ENCODE data around the gene ACOT6. TPM values are rescaled to one million over a fixed set of nuclear protein-coding genes. Genes with fewer than 3 reads are reported as not detected.

ACOT6 gene
- total and polyA plus RNA-seq, 2 of the 4 experiments (the other 2 are of a cell fraction), result not detected

- ATAC-seq (ENCODE audit: low read depth) (no peak), DNase-seq (no peak)
- Histone ChIP-seq H3K9ac (ENCODE audit: low read depth, low read length) (no peak overlapping the region), H3K23ac (ENCODE audit: low read depth, low read length) (no peak overlapping the region), H3K14ac (replicated peaks; ENCODE audit: low read depth, low read length) (no peak overlapping the region), H3K18ac (ENCODE audit: low read depth, low read length) (no peak overlapping the region), H3K9me3 (ENCODE audit: control insufficient read depth, insufficient read depth, low read length) (no peaks in the 10 kb centered on the region), H3K4me3 (ENCODE audit: insufficient read depth, low read depth, low read length) (no peak overlapping the region), H3K4me2 (ENCODE audit: low read depth, low read length) (no peak overlapping the region), H4K91ac (ENCODE audit: insufficient read depth, low read depth, low read length) (no peak overlapping the region), H4K5ac (ENCODE audit: low read depth, low read length) (no peak overlapping the region), H2BK120ac (ENCODE audit: low read depth, low read length) (no peak overlapping the region), H2BK15ac (ENCODE audit: low read depth, low read length) (no peak overlapping the region), H3K27ac (ENCODE audit: insufficient read depth, low read length) (no peak overlapping the region), H2BK20ac (ENCODE audit: low read depth, low read length) (no peak overlapping the region), H3K36me3 (ENCODE audit: control insufficient read depth, insufficient read depth, low read length) (no peaks in the 10 kb centered on the region), H3K4me1 (ENCODE audit: control insufficient read depth, insufficient read depth, low read length) (no peaks in the 10 kb centered on the region), H3K79me1 (ENCODE audit: low read depth in 1 of 2, low read length in 2 of 2) (no peaks in the 10 kb centered on the region), H2AFZ (replicated peaks; ENCODE audit: low read length, poor library complexity) (no peak overlapping the region), H4K8ac (ENCODE audit: low read depth in 2 of 2, low read length in 2 of 2) (no peak overlapping the region), H3K27me3 (ENCODE audit: control insufficient read depth, insufficient read depth, low read length) (peaks cover 11% of the 10 kb centered on the region), H2BK5ac (ENCODE audit: low read depth, low read length, poor library complexity, severe bottlenecking) (no peak overlapping the region), H2AK5ac (ENCODE audit: low read depth, low read length) (no peak overlapping the region), H2AK9ac (replicated peaks; ENCODE audit: low read depth, low read length, poor library complexity) (no peak overlapping the region), H3K9me1 (ENCODE audit: insufficient read depth, low read length) (no peaks in the 10 kb centered on the region), H3K4ac (ENCODE audit: low read depth, low read length) (no peak overlapping the region), H4K20me1 (ENCODE audit: insufficient read depth, low read length) (no peaks in the 10 kb centered on the region), H3K56ac (ENCODE audit: extremely low read depth, insufficient read depth, low read length) (no peak overlapping the region)
- dilution Hi-C loops (cut with HindIII; ENCODE audit: low sequenced_read_pairs, unreplicated experiment) (no loop called here), in situ Hi-C loops (cut with MboI; ENCODE audit: low sequenced_read_pairs) (no loop called here), intact Hi-C loops (cut with micrococcal nuclease) (no loop called here)
- ChIA-PET CTCF (no interaction called here), POLR2A (ENCODE audit: unreplicated experiment) (no interaction called here)
- TF ChIP-seq CHD1 (IDR thresholded peaks at IDR 0.05; ENCODE audit: low read depth, low read length) (no peak), NFE2L2 (IDR thresholded peaks at IDR 0.05; ENCODE audit: low read depth, low read length) (no peak), RAD21 (IDR thresholded peaks at IDR 0.05; ENCODE audit: low read length) (no peak), RFX5 (IDR thresholded peaks at IDR 0.05; ENCODE audit: low read depth, low read length) (no peak), BHLHE40 (IDR thresholded peaks at IDR 0.05; ENCODE audit: low read depth, low read length) (no peak), USF2 (IDR thresholded peaks at IDR 0.05; ENCODE audit: low read depth, low read length) (no peak), RCOR1 (IDR thresholded peaks at IDR 0.05; ENCODE audit: insufficient replicate concordance, low read length) (no peak), SMC3 (IDR thresholded peaks at IDR 0.05; ENCODE audit: low read depth, low read length) (no peak), FOS (IDR thresholded peaks at IDR 0.05; ENCODE audit: low read depth, low read length) (no peak), MXI1 (IDR thresholded peaks at IDR 0.05; ENCODE audit: borderline replicate concordance, low read depth, low read length) (no peak), MAZ (IDR thresholded peaks at IDR 0.05; ENCODE audit: borderline replicate concordance, low read depth, low read length) (no peak)
- 41% methylated on average over 4 of the region's 4 CpGs; no CpG with 5 or more reads in 1 of the 2 experiments for WGBS, 2 experiments (ENCODE audit: extremely low coverage in 2 of 2, insufficient read length in 1 of 2)
- BruUV-seq (replicated peaks), result no TSS peak
Measured at GRCh38 chr14:73616831-73617230, 4.5 kb downstream of the ACOT6 start.

All from IMR-90 (cell line).